Endothelial cell (in vitro differentiated cells): Measurements from ENCODE around the gene KDM2B. TPM values are rescaled to one million over a fixed set of nuclear protein-coding genes. Genes with fewer than 3 reads are reported as not detected.

ENCODE experiments used
- DNase-seq: peaks from one replicate; pipeline ENCODE4 v3.0.0; 2021; ENCODE audit warnings: low spot score
- H3K27ac Mint-ChIP-seq: one replicate; pipeline ENCODE4 v1.8.0; 2021; ENCODE audit warnings: mixed read lengths, inconsistent platforms; ENCODE audit not compliant: unreplicated experiment
- H3K27me3 Mint-ChIP-seq: one replicate; pipeline ENCODE4 v1.8.0; 2021; ENCODE audit warnings: mild to moderate bottlenecking, moderate library complexity, mixed read lengths, inconsistent platforms; ENCODE audit not compliant: unreplicated experiment
- H3K36me3 Mint-ChIP-seq: one replicate; pipeline ENCODE4 v1.8.0; 2021; ENCODE audit warnings: mild to moderate bottlenecking, low read depth, mixed read lengths, inconsistent platforms; ENCODE audit not compliant: unreplicated experiment
- H3K4me1 Mint-ChIP-seq: one replicate; pipeline ENCODE4 v1.8.0; 2021; ENCODE audit warnings: mild to moderate bottlenecking, mixed read lengths, inconsistent platforms; ENCODE audit not compliant: unreplicated experiment
- H3K4me3 Mint-ChIP-seq: one replicate; pipeline ENCODE4 v1.8.0; 2021; ENCODE audit warnings: mild to moderate bottlenecking, mixed read lengths, inconsistent platforms; ENCODE audit not compliant: unreplicated experiment
- H3K9me3 Mint-ChIP-seq: one replicate; pipeline ENCODE4 v1.8.0; 2021; ENCODE audit warnings: mixed read lengths, inconsistent platforms; ENCODE audit not compliant: unreplicated experiment
- CTCF ChIP-seq: fragments of 200-600 bp; sonication (generic); IDR thresholded peaks from one replicate; pipeline ENCODE4 v1.5.0; 2021; ENCODE audit warnings: antibody characterized with exemption; ENCODE audit not compliant: unreplicated experiment
- total RNA-seq: library from RNA; stranded (reverse); fragmentation: NEBNext Ultra II Directional; extraction: Animal tissue kit (Norgen Biotek cat#: 25700); gene quantifications from one replicate; pipeline ENCODE4 v1.2.1, GENCODE V29; 2021; ENCODE audit not compliant: unreplicated experiment

Gene KDM2B
- total RNA-seq, 1 donor from 2014 or later, result 36.7 TPM

- H3K9me3 Mint-ChIP-seq, result no peaks in the 10 kb centered on the region
- H3K36me3 Mint-ChIP-seq, result peaks cover 6% of the 10 kb centered on the region
Measured at GRCh38 chr12:121509339-121509738, 71.5 kb downstream of the KDM2B start.

GRCh38 chr12:121508533-121508932 is 72.3 kb downstream of the KDM2B start:
- DNase-seq, result no peak
- Mint-ChIP-seq H3K4me1 (no peaks in the 10 kb centered on the region), H3K27me3 (peaks cover 5% of the 10 kb centered on the region), H3K9me3 (no peaks in the 10 kb centered on the region), H3K36me3 (peaks cover 6% of the 10 kb centered on the region), H3K4me3 (no peak overlapping the region), H3K27ac (no peak overlapping the region)
- no peak for TF ChIP-seq CTCF

More at GRCh38 chr12:121509339-121509738, 71.5 kb downstream of the KDM2B start:
- Mint-ChIP-seq H3K27me3 (peaks cover 5% of the 10 kb centered on the region), H3K27ac (no peak overlapping the region), H3K4me1 (no peaks in the 10 kb centered on the region), H3K4me3 (no peak overlapping the region)
- no peak for TF ChIP-seq CTCF
- DNase-seq, result no peak

GRCh38 chr12:121507984-121508383 is 72.8 kb downstream of the KDM2B start:
- Mint-ChIP-seq H3K36me3 (peaks cover 6% of the 10 kb centered on the region), H3K9me3 (no peaks in the 10 kb centered on the region), H3K4me3 (no peak overlapping the region), H3K27me3 (peaks cover 5% of the 10 kb centered on the region), H3K27ac (no peak overlapping the region), H3K4me1 (no peaks in the 10 kb centered on the region)
- no peak for DNase-seq
- TF ChIP-seq CTCF, result no peak

- no peaks in the 10 kb centered on the region for H3K9me3 Mint-ChIP-seq
- H3K4me1 Mint-ChIP-seq, result no peaks in the 10 kb centered on the region
- H3K4me3 Mint-ChIP-seq, result no peak overlapping the region
- H3K36me3 Mint-ChIP-seq, result peaks cover 6% of the 10 kb centered on the region
- peaks cover 5% of the 10 kb centered on the region for H3K27me3 Mint-ChIP-seq
- DNase-seq, result no peak
- H3K27ac Mint-ChIP-seq, result no peak overlapping the region
- TF ChIP-seq CTCF, result no peak
Measured at GRCh38 chr12:121507245-121507644, 73.6 kb downstream of the KDM2B start.

GRCh38 chr12:121505513-121505912 is 75.3 kb downstream of the KDM2B start:
- H3K9me3 Mint-ChIP-seq, result no peaks in the 10 kb centered on the region
- peaks cover 5% of the 10 kb centered on the region for H3K27me3 Mint-ChIP-seq
- no peaks in the 10 kb centered on the region for H3K4me1 Mint-ChIP-seq
- H3K36me3 Mint-ChIP-seq, result peaks cover 6% of the 10 kb centered on the region
- no peak for TF ChIP-seq CTCF
- no peak overlapping the region for H3K27ac Mint-ChIP-seq
- H3K4me3 Mint-ChIP-seq, result no peak overlapping the region
- no peak for DNase-seq
